Trophoblast cell (in vitro differentiated cells and primary cell): ENCODE results near the gene CNTN2.

Source experiments
- DNase-seq, 2 donors: peaks; one replicate each; pipeline ENCODE4 v3.0.0-alpha.2; 2016
- H2AFZ ChIP-seq: 2 replicates; pipeline ENCODE4 v1.6.1; 2013; ENCODE audit warnings: low read length, moderate library complexity, mild to moderate bottlenecking; ENCODE audit not compliant: insufficient read depth, poor library complexity
- H2AK5ac ChIP-seq: 2 replicates; pipeline ENCODE4 v1.6.1; 2013; ENCODE audit warnings: mild to moderate bottlenecking, low read length
- H2BK120ac ChIP-seq: 2 replicates; pipeline ENCODE4 v1.6.1; 2013; ENCODE audit warnings: low read length, mild to moderate bottlenecking, moderate library complexity; ENCODE audit not compliant: insufficient read depth, poor library complexity
- H2BK12ac ChIP-seq: 2 replicates; pipeline ENCODE4 v1.6.1; 2013; ENCODE audit warnings: mild to moderate bottlenecking, low read length, moderate library complexity
- H2BK5ac ChIP-seq: 2 replicates; pipeline ENCODE4 v1.6.1; 2013; ENCODE audit warnings: low read length, low read depth, moderate library complexity, mild to moderate bottlenecking; ENCODE audit not compliant: poor library complexity
- H3K14ac ChIP-seq: 2 replicates; pipeline ENCODE4 v1.6.1; 2013; ENCODE audit warnings: mild to moderate bottlenecking, low read length
- H3K18ac ChIP-seq: 2 replicates; pipeline ENCODE4 v1.6.1; 2013; ENCODE audit warnings: mild to moderate bottlenecking, low read length
- H3K23ac ChIP-seq: 2 replicates; pipeline ENCODE4 v1.6.1; 2013; ENCODE audit warnings: low read length
- H3K27ac ChIP-seq: 2 replicates; pipeline ENCODE4 v1.5.1; 2013; ENCODE audit warnings: low read depth, mild to moderate bottlenecking, inconsistent platforms, low read length, moderate library complexity
- H3K27me3 ChIP-seq: 2 replicates; pipeline ENCODE4 v1.6.1; 2013; ENCODE audit warnings: inconsistent platforms, mild to moderate bottlenecking, low read length, moderate library complexity; ENCODE audit not compliant: insufficient read depth
- H3K36me3 ChIP-seq, 2 experiments: 1 replicate in 1 of 2; 2 replicates in 1 of 2; pipeline ENCODE4 v1.6.1; 2013; ENCODE audit warnings: low read length in 2 of 2, mild to moderate bottlenecking in 2 of 2, moderate library complexity in 1 of 2; ENCODE audit not compliant: insufficient read depth in 2 of 2, control insufficient read depth in 1 of 2
- H3K4ac ChIP-seq: 2 replicates; pipeline ENCODE4 v1.6.1; 2013; ENCODE audit warnings: low read depth, mild to moderate bottlenecking, low read length, moderate library complexity
- H3K4me1 ChIP-seq, 2 experiments: 1 replicate in 1 of 2; 2 replicates in 1 of 2; pipeline ENCODE4 v1.6.1; 2013; ENCODE audit warnings: low read length in 2 of 2, mild to moderate bottlenecking in 2 of 2, moderate library complexity in 1 of 2; ENCODE audit not compliant: insufficient read depth in 2 of 2, control insufficient read depth in 1 of 2
- H3K4me2 ChIP-seq: 2 replicates; pipeline ENCODE4 v1.6.1; 2013; ENCODE audit warnings: inconsistent platforms, mild to moderate bottlenecking, low read length, moderate library complexity
- H3K4me3 ChIP-seq: 2 replicates; pipeline ENCODE4 v1.5.1; 2013; ENCODE audit warnings: mild to moderate bottlenecking, low read depth, low read length, inconsistent platforms
- H3K79me1 ChIP-seq: one replicate; pipeline ENCODE4 v1.6.1; 2013; ENCODE audit warnings: low read length
- H3K79me2 ChIP-seq: 2 replicates; pipeline ENCODE4 v1.6.1; 2013; ENCODE audit warnings: low read length, mild to moderate bottlenecking; ENCODE audit not compliant: control insufficient read depth, insufficient read depth, poor library complexity
- H3K9ac ChIP-seq: 2 replicates; pipeline ENCODE4 v1.6.1; 2013; ENCODE audit warnings: mild to moderate bottlenecking, low read length
- H3K9me3 ChIP-seq: 2 replicates; pipeline ENCODE4 v1.6.1; 2013; ENCODE audit warnings: low read depth, mild to moderate bottlenecking, control low read depth, inconsistent platforms, low read length; ENCODE audit not compliant: insufficient read depth
- H4K12ac ChIP-seq: 2 replicates; pipeline ENCODE4 v1.6.1; 2013; ENCODE audit warnings: low read depth, mild to moderate bottlenecking, low read length, moderate library complexity
- H4K8ac ChIP-seq: 2 replicates; pipeline ENCODE4 v1.6.1; 2013; ENCODE audit warnings: low read depth, mild to moderate bottlenecking, low read length, moderate library complexity
- H4K91ac ChIP-seq: one replicate; pipeline ENCODE4 v1.6.1; 2013; ENCODE audit warnings: low read depth, mild to moderate bottlenecking, low read length, moderate library complexity
- WGBS: extraction: QIAGEN DNeasy Blood & Tissue Kit; methylation state at CpG from one replicate; pipeline ENCODE4 v1.1.7; 2013; ENCODE audit warnings: missing lambda C conversion rate; ENCODE audit not compliant: insufficient read length, insufficient coverage; ENCODE audit errors: extremely low coverage; 5-methylcytosine and 5-hydroxymethylcytosine counted together

Gene CNTN2

DNA sequence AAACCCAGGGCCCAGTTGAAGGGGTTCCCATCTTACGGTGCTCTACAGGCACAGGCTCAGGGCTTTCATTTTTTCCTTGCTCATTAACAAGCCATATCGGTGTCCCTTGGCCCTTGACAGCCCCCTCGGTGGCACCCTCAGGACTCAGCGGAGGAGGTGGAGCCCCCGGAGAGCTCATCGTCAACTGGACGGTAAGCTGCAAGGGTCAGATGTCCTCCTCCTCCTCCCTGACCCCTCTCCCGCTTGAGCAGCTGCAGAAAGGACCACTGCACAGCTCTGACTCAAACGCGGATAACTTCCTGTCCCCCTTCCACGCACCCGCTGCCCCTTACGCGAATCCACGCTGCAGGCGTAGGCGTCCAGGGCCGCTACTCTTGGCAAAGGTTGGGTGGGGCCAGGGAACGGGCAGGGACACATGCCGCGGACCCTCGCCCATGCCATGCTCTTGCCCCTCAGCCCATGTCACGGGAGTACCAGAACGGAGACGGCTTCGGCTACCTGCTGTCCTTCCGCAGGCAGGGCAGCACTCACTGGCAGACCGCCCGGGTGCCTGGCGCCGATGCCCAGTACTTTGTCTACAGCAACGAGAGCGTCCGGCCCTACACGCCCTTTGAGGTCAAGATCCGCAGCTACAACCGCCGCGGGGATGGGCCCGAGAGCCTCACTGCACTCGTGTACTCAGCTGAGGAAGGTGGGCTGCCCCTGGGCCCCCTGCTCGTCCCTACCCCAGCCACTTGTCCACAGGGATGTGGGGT lies 26.5 kb downstream of the CNTN2 start:
- no peaks in the 10 kb centered on the region for H3K4me1 ChIP-seq
- H3K18ac ChIP-seq: no peak overlapping the region
- no peak overlapping the region for H3K4me2 ChIP-seq
- H2AFZ ChIP-seq: no peak overlapping the region
- no peaks in the 10 kb centered on the region for H3K27me3 ChIP-seq
- no peak overlapping the region for H4K8ac ChIP-seq
- H2AK5ac ChIP-seq: no peak overlapping the region
- no peak for DNase-seq
- H3K79me2 ChIP-seq: no peaks in the 10 kb centered on the region
- H3K79me1 ChIP-seq: no peaks in the 10 kb centered on the region
- no peak overlapping the region for H3K23ac ChIP-seq
- no peaks in the 10 kb centered on the region for H3K36me3 ChIP-seq
- WGBS: no CpG with 5 or more reads among the region's 42 CpGs
- H3K4ac ChIP-seq: no peak overlapping the region
- no peak overlapping the region for H2BK12ac ChIP-seq
- no peak overlapping the region for H3K14ac ChIP-seq
- H3K4me3 ChIP-seq: no peak overlapping the region
- H4K91ac ChIP-seq: no peak overlapping the region
- H2BK5ac ChIP-seq: no peak overlapping the region
- H3K27ac ChIP-seq: no peak overlapping the region
- H4K12ac ChIP-seq: no peak overlapping the region
- H3K9me3 ChIP-seq: peaks cover 3% of the 10 kb centered on the region
- no peak overlapping the region for H3K9ac ChIP-seq
- no peak overlapping the region for H2BK120ac ChIP-seq

DNA sequence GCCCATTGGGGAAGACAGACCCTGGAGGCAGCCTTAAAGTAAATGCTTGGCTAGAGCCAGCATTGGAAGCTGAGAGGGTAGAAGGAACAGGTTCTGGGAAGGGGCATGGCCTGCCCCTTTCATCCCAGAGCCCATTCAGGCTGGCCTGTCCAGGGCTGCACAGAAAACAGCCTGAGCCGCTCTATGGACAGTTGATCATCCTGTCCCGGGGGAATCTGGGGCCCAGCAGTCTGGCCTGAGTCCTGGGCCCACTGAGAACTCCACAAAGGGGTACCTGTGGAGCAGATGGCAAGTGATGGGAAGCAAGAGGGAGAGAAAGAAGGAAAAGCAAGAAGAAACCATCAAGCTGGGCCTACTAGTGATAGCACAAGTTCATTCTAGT lies 28.0 kb downstream of the CNTN2 start:
- H3K36me3 ChIP-seq: no peaks in the 10 kb centered on the region
- no peak overlapping the region for H3K14ac ChIP-seq
- no peak overlapping the region for H3K4me2 ChIP-seq
- H2AFZ ChIP-seq: no peak overlapping the region
- H3K9ac ChIP-seq: no peak overlapping the region
- no peak overlapping the region for H3K23ac ChIP-seq
- H3K4me1 ChIP-seq: no peaks in the 10 kb centered on the region
- no peak overlapping the region for H3K18ac ChIP-seq
- no peak overlapping the region for H3K4me3 ChIP-seq
- no peak overlapping the region for H2BK12ac ChIP-seq
- H3K27me3 ChIP-seq: no peaks in the 10 kb centered on the region
- peaks cover 3% of the 10 kb centered on the region for H3K9me3 ChIP-seq
- no peaks in the 10 kb centered on the region for H3K79me2 ChIP-seq
- no peak overlapping the region for H4K12ac ChIP-seq
- H4K91ac ChIP-seq: no peak overlapping the region
- H2BK5ac ChIP-seq: no peak overlapping the region
- no peak for DNase-seq
- H4K8ac ChIP-seq: no peak overlapping the region
- no peaks in the 10 kb centered on the region for H3K79me1 ChIP-seq
- no CpG with 5 or more reads among the region's 2 CpGs for WGBS
- H3K27ac ChIP-seq: no peak overlapping the region
- H3K4ac ChIP-seq: no peak overlapping the region
- H2BK120ac ChIP-seq: no peak overlapping the region
- no peak overlapping the region for H2AK5ac ChIP-seq

- no peak for DNase-seq
- no peak overlapping the region for H2BK5ac ChIP-seq
- no peak overlapping the region for H2BK12ac ChIP-seq
- H3K27me3 ChIP-seq: no peaks in the 10 kb centered on the region
- H2BK120ac ChIP-seq: no peak overlapping the region
- H3K9me3 ChIP-seq: peaks cover 3% of the 10 kb centered on the region
- H4K12ac ChIP-seq: no peak overlapping the region
- H3K18ac ChIP-seq: no peak overlapping the region
- H3K23ac ChIP-seq: no peak overlapping the region
- no peaks in the 10 kb centered on the region for H3K79me2 ChIP-seq
- H3K36me3 ChIP-seq: no peaks in the 10 kb centered on the region
- no peak overlapping the region for H4K8ac ChIP-seq
- H3K4me2 ChIP-seq: no peak overlapping the region
- H2AFZ ChIP-seq: no peak overlapping the region
- no peak overlapping the region for H3K14ac ChIP-seq
- no peak overlapping the region for H3K9ac ChIP-seq
- no CpG with 5 or more reads among the region's 12 CpGs for WGBS
- no peaks in the 10 kb centered on the region for H3K79me1 ChIP-seq
- H3K4me3 ChIP-seq: no peak overlapping the region
- H2AK5ac ChIP-seq: no peak overlapping the region
- no peak overlapping the region for H3K4ac ChIP-seq
- H3K27ac ChIP-seq: no peak overlapping the region
- H4K91ac ChIP-seq: no peak overlapping the region
- H3K4me1 ChIP-seq: no peaks in the 10 kb centered on the region
These were observed 28.8 kb downstream of the CNTN2 start for GRCh38 chr1:205071801-205072200.

DNA sequence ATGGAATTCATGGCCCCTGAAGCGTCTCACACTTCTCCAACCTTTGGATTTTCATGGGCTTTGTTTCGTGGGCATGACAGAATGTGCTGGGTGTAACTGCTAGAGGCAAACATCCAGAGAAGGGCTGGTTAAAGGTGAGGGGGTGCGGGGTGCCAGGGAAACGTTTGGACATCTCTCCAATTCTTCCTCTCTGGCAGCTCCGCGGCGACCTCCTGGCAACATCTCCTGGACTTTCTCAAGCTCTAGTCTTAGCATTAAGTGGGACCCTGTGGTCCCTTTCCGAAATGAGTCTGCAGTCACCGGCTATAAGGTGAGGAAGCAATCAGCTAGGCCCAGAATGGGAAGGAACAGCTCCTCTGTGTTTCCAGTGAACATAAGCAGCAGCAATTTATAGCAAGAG lies 29.3 kb downstream of the CNTN2 start:
- H3K4me1 ChIP-seq: peaks cover 2 to 4% of the 10 kb centered on the region in 2 experiments
- H2BK12ac ChIP-seq: no peak overlapping the region
- H4K91ac ChIP-seq: no peak overlapping the region
- no peak overlapping the region for H3K23ac ChIP-seq
- no peak overlapping the region for H3K14ac ChIP-seq
- no peak overlapping the region for H3K9ac ChIP-seq
- H3K9me3 ChIP-seq: peaks cover 3% of the 10 kb centered on the region
- H3K36me3 ChIP-seq: no peaks in the 10 kb centered on the region
- no peak overlapping the region for H3K4me2 ChIP-seq
- no peaks in the 10 kb centered on the region for H3K79me1 ChIP-seq
- no peak overlapping the region for H3K4ac ChIP-seq
- H4K12ac ChIP-seq: no peak overlapping the region
- no peak overlapping the region for H3K18ac ChIP-seq
- no peak overlapping the region for H2AFZ ChIP-seq
- H2BK5ac ChIP-seq: no peak overlapping the region
- H3K27me3 ChIP-seq: no peaks in the 10 kb centered on the region
- no peak overlapping the region for H3K27ac ChIP-seq
- H4K8ac ChIP-seq: no peak overlapping the region
- H3K79me2 ChIP-seq: no peaks in the 10 kb centered on the region
- no peak overlapping the region for H2BK120ac ChIP-seq
- H2AK5ac ChIP-seq: no peak overlapping the region
- DNase-seq: no peak
- no peak overlapping the region for H3K4me3 ChIP-seq
- no CpG with 5 or more reads among the region's 9 CpGs for WGBS
